ENCODE data around the gene VEZF1.

DNA sequence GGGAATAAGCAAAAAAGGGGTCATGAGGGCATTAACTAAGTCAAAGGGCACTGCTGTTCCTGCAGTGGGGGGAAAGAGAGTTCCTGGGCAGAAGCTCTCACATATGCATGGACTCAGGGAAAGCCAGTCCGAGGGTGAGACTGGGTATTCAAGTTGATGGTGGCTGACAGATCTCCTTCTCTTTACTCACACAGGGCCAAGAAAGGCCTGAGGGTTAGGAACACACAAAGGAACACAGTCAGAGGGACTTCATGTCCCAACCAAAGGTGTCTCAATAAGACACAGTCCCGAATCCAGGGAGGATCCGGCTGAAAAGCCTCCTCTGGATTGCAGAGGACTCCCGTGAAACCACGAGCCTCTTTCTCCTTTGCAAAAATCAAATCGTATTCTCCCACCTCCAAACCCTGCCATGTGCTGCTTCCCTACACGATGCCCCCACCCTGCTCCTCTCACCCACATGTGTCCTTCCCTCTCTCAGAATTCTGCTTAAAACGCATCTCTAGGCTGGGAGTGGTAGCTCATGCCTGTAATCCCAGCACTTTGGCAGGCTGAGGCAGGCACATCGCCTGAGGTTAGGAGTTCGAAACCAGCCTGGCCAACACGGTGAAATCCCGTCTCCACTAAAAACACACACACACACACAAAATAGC lies 56.4 kb downstream of the VEZF1 start:
- TF ChIP-seq POLR2AphosphoS5 (IDR thresholded peaks at IDR 0.05; ENCODE audit: low read depth, low read length), result no peak
- TF ChIP-seq TAF1 (IDR thresholded peaks at IDR 0.05; ENCODE audit: borderline replicate concordance, low read depth, low read length), result no peak
- TF ChIP-seq POLR2A (IDR thresholded peaks at IDR 0.05; ENCODE audit: low read depth, low read length), result no peak
